GM23338 (cell line): ENCODE measurements around the gene SLAMF6. TPM values are rescaled to one million over a fixed set of nuclear protein-coding genes. Genes with fewer than 3 reads are reported as not detected.
A peak's percentile ranks its signal among the peaks of the same experiment; 100 is the strongest.

Experiments used
- ATAC-seq: fragments of 200-7000 bp; cut with Tn5 transposase; 3 replicates; pipeline ENCODE4 v1.9.1; 2020
- DNase-seq: peaks from one replicate; pipeline ENCODE4 v3.0.0-alpha.2; 2015; ENCODE audit warnings: low spot score
- H2AFZ ChIP-seq: fragments of 200-600 bp; sonication (generic); 2 replicates; pipeline ENCODE4 v1.8.0; 2016; ENCODE audit warnings: antibody characterized with exemption, mild to moderate bottlenecking, moderate library complexity
- H3F3A ChIP-seq: fragments of 200-600 bp; sonication (generic); replicated peaks from 2 replicates; pipeline ENCODE4 v1.8.0; 2017; ENCODE audit warnings: antibody characterized with exemption, mixed run types, low read depth
- H3K27ac ChIP-seq: fragments of 200-600 bp; sonication (generic); 2 replicates; pipeline ENCODE4 v1.6.1; 2016; ENCODE audit warnings: low read depth
- H3K27me3 ChIP-seq: fragments of 200-600 bp; sonication (generic); 2 replicates; pipeline ENCODE4 v1.8.0; 2016; ENCODE audit warnings: mild to moderate bottlenecking, mixed run types, moderate library complexity; ENCODE audit not compliant: insufficient read depth
- H3K36me3 ChIP-seq: fragments of 200-600 bp; sonication (generic); 2 replicates; pipeline ENCODE4 v1.8.0; 2016; ENCODE audit warnings: mild to moderate bottlenecking; ENCODE audit not compliant: insufficient read depth
- H3K4me1 ChIP-seq: fragments of 200-600 bp; sonication (generic); 2 replicates; pipeline ENCODE4 v1.8.0; 2016; ENCODE audit warnings: mild to moderate bottlenecking, moderate library complexity; ENCODE audit not compliant: insufficient read depth
- H3K4me2 ChIP-seq: fragments of 200-600 bp; sonication (generic); 2 replicates; pipeline ENCODE4 v1.7.1; 2017; ENCODE audit warnings: mixed run types
- H3K4me3 ChIP-seq: fragments of 200-600 bp; sonication (generic); 2 replicates; pipeline ENCODE4 v1.6.1; 2016; ENCODE audit warnings: mixed run types
- H3K79me2 ChIP-seq: fragments of 200-600 bp; sonication (generic); replicated peaks from 2 replicates; pipeline ENCODE4 v1.8.0; 2017; ENCODE audit warnings: mild to moderate bottlenecking; ENCODE audit not compliant: insufficient read depth
- H3K9me2 ChIP-seq: fragments of 200-600 bp; sonication (generic); 2 replicates; pipeline ENCODE4 v1.8.0; 2017; ENCODE audit not compliant: insufficient read depth
- H4K20me1 ChIP-seq: fragments of 200-600 bp; sonication (generic); replicated peaks from 2 replicates; pipeline ENCODE4 v1.8.0; 2017; ENCODE audit warnings: mild to moderate bottlenecking; ENCODE audit not compliant: insufficient read depth
- H3K27ac Mint-ChIP-seq: 2 replicates; pipeline ENCODE4 v1.8.0; 2020; ENCODE audit warnings: inconsistent platforms, mild to moderate bottlenecking, moderate library complexity, mixed read lengths
- H3K27me3 Mint-ChIP-seq: 3 replicates; pipeline ENCODE4 v1.8.0; 2022; ENCODE audit warnings: low read depth, mild to moderate bottlenecking, moderate library complexity, mixed read lengths, inconsistent platforms; ENCODE audit not compliant: insufficient read depth, poor library complexity
- H3K36me3 Mint-ChIP-seq: 3 replicates; pipeline ENCODE4 v1.8.0; 2021; ENCODE audit warnings: low read depth, mild to moderate bottlenecking, inconsistent platforms, moderate library complexity, mixed read lengths
- H3K4me1 Mint-ChIP-seq: 3 replicates; pipeline ENCODE4 v1.8.0; 2020; ENCODE audit warnings: mild to moderate bottlenecking, inconsistent platforms, mixed read lengths
- H3K4me3 Mint-ChIP-seq: 3 replicates; pipeline ENCODE4 v1.8.0; 2021; ENCODE audit warnings: moderate library complexity, mild to moderate bottlenecking, inconsistent platforms, mixed read lengths
- H3K9me3 Mint-ChIP-seq: 3 replicates; pipeline ENCODE4 v1.8.0; 2020; ENCODE audit warnings: moderate library complexity, mild to moderate bottlenecking, inconsistent platforms, mixed read lengths
- EZH2 ChIP-seq: fragments of 200-600 bp; sonication (generic); IDR thresholded peaks from one replicate; pipeline ENCODE4 v1.8.0; 2017; ENCODE audit warnings: antibody characterized with exemption, mild to moderate bottlenecking, low read depth; ENCODE audit not compliant: unreplicated experiment
- EZH2phosphoT487 ChIP-seq: fragments of 200-600 bp; sonication (generic); IDR thresholded peaks from one replicate; pipeline ENCODE4 v1.8.1; 2018; ENCODE audit warnings: antibody characterized with exemption; ENCODE audit not compliant: unreplicated experiment
- JUNB ChIP-seq: IDR thresholded peaks from one replicate; pipeline ENCODE4 v1.6.1; 2016; ENCODE audit warnings: antibody characterized with exemption; ENCODE audit not compliant: unreplicated experiment
- NANOG ChIP-seq: IDR thresholded peaks from 2 replicates; pipeline ENCODE4 v1.6.1; 2016; ENCODE audit warnings: antibody characterized with exemption, borderline replicate concordance
- POLR2AphosphoS5 ChIP-seq: IDR thresholded peaks from 2 replicates; pipeline ENCODE4 v1.6.1; 2016; ENCODE audit warnings: antibody characterized with exemption, low read depth
- STAT1 ChIP-seq: IDR thresholded peaks from one replicate; pipeline ENCODE4 v1.6.1; 2016; ENCODE audit warnings: antibody characterized with exemption; ENCODE audit not compliant: unreplicated experiment
- ZNF114 ChIP-seq: fragments of 250-450 bp; sonication (Bioruptor Pico); IDR thresholded peaks from 2 replicates; pipeline ENCODE4 v1.5.0; 2020; ENCODE audit warnings: mild to moderate bottlenecking, moderate library complexity
- ZNF331 ChIP-seq: fragments of 250-450 bp; sonication (Bioruptor Pico); IDR thresholded peaks from 2 replicates; pipeline ENCODE4 v1.5.0; 2020; ENCODE audit warnings: low read depth, mild to moderate bottlenecking, moderate library complexity
- polyA plus RNA-seq: library from polyadenylated mRNA; unstranded; fragments of >200 nt; fragmentation: Nextera tagmentation; extraction: Ambion mirVana; gene quantifications from 2 replicates; pipeline ENCODE4 v1.2.1, GENCODE V29; 2016
- total RNA-seq: library from RNA; depleted of rRNA; stranded (reverse); fragments of >200 nt; shearing (Covaris generic); gene quantifications from 2 replicates; pipeline ENCODE4 v1.2.3, GENCODE V29; 2014
- TF ChIP-seq, protein P1 (sequence below): IDR thresholded peaks from 2 replicates; pipeline ENCODE4 v1.6.1; 2016; ENCODE audit warnings: antibody characterized with exemption
- TF ChIP-seq, protein P2 (sequence below): fragments of 250-450 bp; sonication (Bioruptor Pico); IDR thresholded peaks from 2 replicates; pipeline ENCODE4 v1.5.0; 2020; ENCODE audit warnings: mild to moderate bottlenecking, moderate library complexity
- TF ChIP-seq, protein P3 (sequence below), 2 experiments: fragments of 200-600 bp in 1 of 2; sonication (generic) in 1 of 2; conservative IDR thresholded peaks; 2 replicates each; pipeline versions ENCODE4 v1.5.1 to v1.6.1; 2016 to 2017; ENCODE audit warnings: antibody characterized with exemption in 2 of 2, low read depth in 2 of 2, mild to moderate bottlenecking in 2 of 2, moderate library complexity in 1 of 2

The SLAMF6 gene
- total and polyA plus RNA-seq, 2 experiments from 2014 or later: not detected

DNA sequence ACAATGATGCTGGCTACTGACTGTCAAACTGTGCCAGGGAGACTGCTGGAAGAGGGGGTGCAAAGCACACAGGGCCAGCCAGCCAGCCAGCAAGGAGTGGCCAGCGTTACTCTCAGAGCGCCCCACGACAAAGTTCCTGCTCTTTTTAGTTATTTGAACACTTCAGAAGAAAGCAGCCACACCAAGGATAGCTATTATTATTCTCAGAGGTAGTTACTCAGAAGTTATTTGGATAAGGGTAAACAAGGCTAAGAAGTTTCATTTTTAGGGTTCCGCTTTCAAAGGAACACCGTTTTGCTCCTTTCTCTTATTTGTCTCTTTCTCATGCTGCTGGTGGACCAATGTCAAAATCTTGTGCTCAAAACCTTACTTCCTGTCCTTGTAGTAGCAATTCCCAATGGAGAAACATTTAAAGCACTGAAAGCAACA lies 62.8 kb downstream of the SLAMF6 start:
- no peak for DNase-seq
- Mint-ChIP-seq H3K27ac (no peak overlapping the region), H3K4me1 (peaks cover 6% of the 10 kb centered on the region), H3K36me3 (no peaks in the 10 kb centered on the region), H3K4me3 (no peak overlapping the region), H3K27me3 (peaks cover 5% of the 10 kb centered on the region), H3K9me3 (no peaks in the 10 kb centered on the region)
- TF ChIP-seq, protein P1, sequence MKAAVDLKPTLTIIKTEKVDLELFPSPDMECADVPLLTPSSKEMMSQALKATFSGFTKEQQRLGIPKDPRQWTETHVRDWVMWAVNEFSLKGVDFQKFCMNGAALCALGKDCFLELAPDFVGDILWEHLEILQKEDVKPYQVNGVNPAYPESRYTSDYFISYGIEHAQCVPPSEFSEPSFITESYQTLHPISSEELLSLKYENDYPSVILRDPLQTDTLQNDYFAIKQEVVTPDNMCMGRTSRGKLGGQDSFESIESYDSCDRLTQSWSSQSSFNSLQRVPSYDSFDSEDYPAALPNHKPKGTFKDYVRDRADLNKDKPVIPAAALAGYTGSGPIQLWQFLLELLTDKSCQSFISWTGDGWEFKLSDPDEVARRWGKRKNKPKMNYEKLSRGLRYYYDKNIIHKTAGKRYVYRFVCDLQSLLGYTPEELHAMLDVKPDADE: no peak
- TF ChIP-seq STAT1: no peak
- no peak for TF ChIP-seq ZNF331 (CRISPR knock-in tag)
- no peak for TF ChIP-seq ZNF114 (CRISPR knock-in tag)
- no peak for ATAC-seq
- Histone ChIP-seq H3K4me2 (0 out of 2 replicates have a peak overlapping the region, but pooled peaks have one; percentile 15), H3F3A (no peaks in the 10 kb centered on the region), H3K27me3 (no peaks in the 10 kb centered on the region), H3K9me2 (peaks cover 5% of the 10 kb centered on the region; the same call in 1 of the 2 replicates), H2AFZ (peak overlapping the region; percentile 83; the same call in 1 of the 2 replicates), H3K4me3 (no peak overlapping the region), H3K79me2 (no peaks in the 10 kb centered on the region), H3K36me3 (no peaks in the 10 kb centered on the region), H4K20me1 (no peaks in the 10 kb centered on the region), H3K4me1 (peaks cover 11% of the 10 kb centered on the region; the same call in 1 of the 2 replicates), H3K27ac (no peak overlapping the region)

- Mint-ChIP-seq H3K27ac (no peak overlapping the region), H3K9me3 (no peaks in the 10 kb centered on the region), H3K4me1 (peaks cover 6% of the 10 kb centered on the region), H3K4me3 (no peak overlapping the region), H3K36me3 (no peaks in the 10 kb centered on the region), H3K27me3 (peaks cover 5% of the 10 kb centered on the region)
- Histone ChIP-seq H3K36me3 (no peaks in the 10 kb centered on the region), H3K79me2 (no peaks in the 10 kb centered on the region), H4K20me1 (no peaks in the 10 kb centered on the region), H3K27ac (no peak overlapping the region), H3K4me3 (no peak overlapping the region), H3K27me3 (no peaks in the 10 kb centered on the region), H3K4me1 (peaks cover 11% of the 10 kb centered on the region; the same call in 1 of the 2 replicates), H3K9me2 (peaks cover 3% of the 10 kb centered on the region; the same call in 1 of the 2 replicates), H3F3A (no peaks in the 10 kb centered on the region), H3K4me2 (no peak overlapping the region), H2AFZ (peak overlapping the region; percentile 19; the same call in 1 of the 2 replicates)
- ATAC-seq (no peak), DNase-seq (no peak)
- TF ChIP-seq, protein P2, sequence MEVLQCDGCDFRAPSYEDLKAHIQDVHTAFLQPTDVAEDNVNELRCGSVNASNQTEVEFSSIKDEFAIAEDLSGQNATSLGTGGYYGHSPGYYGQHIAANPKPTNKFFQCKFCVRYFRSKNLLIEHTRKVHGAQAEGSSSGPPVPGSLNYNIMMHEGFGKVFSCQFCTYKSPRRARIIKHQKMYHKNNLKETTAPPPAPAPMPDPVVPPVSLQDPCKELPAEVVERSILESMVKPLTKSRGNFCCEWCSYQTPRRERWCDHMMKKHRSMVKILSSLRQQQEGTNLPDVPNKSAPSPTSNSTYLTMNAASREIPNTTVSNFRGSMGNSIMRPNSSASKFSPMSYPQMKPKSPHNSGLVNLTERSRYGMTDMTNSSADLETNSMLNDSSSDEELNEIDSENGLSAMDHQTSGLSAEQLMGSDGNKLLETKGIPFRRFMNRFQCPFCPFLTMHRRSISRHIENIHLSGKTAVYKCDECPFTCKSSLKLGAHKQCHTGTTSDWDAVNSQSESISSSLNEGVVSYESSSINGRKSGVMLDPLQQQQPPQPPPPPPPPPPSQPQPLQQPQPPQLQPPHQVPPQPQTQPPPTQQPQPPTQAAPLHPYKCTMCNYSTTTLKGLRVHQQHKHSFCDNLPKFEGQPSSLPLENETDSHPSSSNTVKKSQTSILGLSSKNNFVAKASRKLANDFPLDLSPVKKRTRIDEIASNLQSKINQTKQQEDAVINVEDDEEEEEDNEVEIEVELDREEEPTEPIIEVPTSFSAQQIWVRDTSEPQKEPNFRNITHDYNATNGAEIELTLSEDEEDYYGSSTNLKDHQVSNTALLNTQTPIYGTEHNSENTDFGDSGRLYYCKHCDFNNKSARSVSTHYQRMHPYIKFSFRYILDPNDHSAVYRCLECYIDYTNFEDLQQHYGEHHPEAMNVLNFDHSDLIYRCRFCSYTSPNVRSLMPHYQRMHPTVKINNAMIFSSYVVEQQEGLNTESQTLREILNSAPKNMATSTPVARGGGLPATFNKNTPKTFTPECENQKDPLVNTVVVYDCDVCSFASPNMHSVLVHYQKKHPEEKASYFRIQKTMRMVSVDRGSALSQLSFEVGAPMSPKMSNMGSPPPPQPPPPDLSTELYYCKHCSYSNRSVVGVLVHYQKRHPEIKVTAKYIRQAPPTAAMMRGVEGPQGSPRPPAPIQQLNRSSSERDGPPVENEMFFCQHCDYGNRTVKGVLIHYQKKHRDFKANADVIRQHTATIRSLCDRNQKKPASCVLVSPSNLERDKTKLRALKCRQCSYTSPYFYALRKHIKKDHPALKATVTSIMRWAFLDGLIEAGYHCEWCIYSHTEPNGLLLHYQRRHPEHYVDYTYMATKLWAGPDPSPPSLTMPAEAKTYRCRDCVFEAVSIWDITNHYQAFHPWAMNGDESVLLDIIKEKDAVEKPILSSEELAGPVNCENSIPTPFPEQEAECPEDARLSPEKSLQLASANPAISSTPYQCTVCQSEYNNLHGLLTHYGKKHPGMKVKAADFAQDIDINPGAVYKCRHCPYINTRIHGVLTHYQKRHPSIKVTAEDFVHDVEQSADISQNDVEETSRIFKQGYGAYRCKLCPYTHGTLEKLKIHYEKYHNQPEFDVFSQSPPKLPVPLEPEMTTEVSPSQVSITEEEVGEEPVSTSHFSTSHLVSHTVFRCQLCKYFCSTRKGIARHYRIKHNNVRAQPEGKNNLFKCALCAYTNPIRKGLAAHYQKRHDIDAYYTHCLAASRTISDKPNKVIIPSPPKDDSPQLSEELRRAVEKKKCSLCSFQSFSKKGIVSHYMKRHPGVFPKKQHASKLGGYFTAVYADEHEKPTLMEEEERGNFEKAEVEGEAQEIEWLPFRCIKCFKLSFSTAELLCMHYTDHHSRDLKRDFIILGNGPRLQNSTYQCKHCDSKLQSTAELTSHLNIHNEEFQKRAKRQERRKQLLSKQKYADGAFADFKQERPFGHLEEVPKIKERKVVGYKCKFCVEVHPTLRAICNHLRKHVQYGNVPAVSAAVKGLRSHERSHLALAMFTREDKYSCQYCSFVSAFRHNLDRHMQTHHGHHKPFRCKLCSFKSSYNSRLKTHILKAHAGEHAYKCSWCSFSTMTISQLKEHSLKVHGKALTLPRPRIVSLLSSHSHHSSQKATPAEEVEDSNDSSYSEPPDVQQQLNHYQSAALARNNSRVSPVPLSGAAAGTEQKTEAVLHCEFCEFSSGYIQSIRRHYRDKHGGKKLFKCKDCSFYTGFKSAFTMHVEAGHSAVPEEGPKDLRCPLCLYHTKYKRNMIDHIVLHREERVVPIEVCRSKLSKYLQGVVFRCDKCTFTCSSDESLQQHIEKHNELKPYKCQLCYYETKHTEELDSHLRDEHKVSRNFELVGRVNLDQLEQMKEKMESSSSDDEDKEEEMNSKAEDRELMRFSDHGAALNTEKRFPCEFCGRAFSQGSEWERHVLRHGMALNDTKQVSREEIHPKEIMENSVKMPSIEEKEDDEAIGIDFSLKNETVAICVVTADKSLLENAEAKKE (CRISPR knock-in tag): no peak
- TF ChIP-seq, protein P1: no peak
- TF ChIP-seq ZNF114 (CRISPR knock-in tag) (no peak), STAT1 (no peak), NANOG (no peak), EZH2 (no peak), JUNB (no peak), ZNF331 (CRISPR knock-in tag) (no peak), EZH2phosphoT487 (no peak), POLR2AphosphoS5 (no peak)
- TF ChIP-seq, protein P3, sequence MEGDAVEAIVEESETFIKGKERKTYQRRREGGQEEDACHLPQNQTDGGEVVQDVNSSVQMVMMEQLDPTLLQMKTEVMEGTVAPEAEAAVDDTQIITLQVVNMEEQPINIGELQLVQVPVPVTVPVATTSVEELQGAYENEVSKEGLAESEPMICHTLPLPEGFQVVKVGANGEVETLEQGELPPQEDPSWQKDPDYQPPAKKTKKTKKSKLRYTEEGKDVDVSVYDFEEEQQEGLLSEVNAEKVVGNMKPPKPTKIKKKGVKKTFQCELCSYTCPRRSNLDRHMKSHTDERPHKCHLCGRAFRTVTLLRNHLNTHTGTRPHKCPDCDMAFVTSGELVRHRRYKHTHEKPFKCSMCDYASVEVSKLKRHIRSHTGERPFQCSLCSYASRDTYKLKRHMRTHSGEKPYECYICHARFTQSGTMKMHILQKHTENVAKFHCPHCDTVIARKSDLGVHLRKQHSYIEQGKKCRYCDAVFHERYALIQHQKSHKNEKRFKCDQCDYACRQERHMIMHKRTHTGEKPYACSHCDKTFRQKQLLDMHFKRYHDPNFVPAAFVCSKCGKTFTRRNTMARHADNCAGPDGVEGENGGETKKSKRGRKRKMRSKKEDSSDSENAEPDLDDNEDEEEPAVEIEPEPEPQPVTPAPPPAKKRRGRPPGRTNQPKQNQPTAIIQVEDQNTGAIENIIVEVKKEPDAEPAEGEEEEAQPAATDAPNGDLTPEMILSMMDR (conservative IDR thresholded peaks at IDR 0.05; ENCODE audit: low read depth in 2 of 2): no peak
These were observed 63.4 kb downstream of the SLAMF6 start for GRCh38 chr1:160459687-160460086.
